ENCODE data around the gene CCDC107.

Gene CCDC107

GRCh38 chr9:35700942-35701341 lies 42.9 kb downstream of the CCDC107 start:
- H2AFZ ChIP-seq (ENCODE audit: low read length): no peak overlapping the region
- no peak overlapping the region for H2BK15ac ChIP-seq (ENCODE audit: low read length)
- no peaks in the 10 kb centered on the region for H3K27me3 ChIP-seq (ENCODE audit: control insufficient read depth in 3 of 3, insufficient read depth in 3 of 3, low read depth in 1 of 3, low read length in 3 of 3)
- no peak overlapping the region for H2BK12ac ChIP-seq (ENCODE audit: low read length)
- no peak overlapping the region for H3K14ac ChIP-seq (ENCODE audit: low read length)
- no peak overlapping the region for H3K18ac ChIP-seq (ENCODE audit: low read length)
- H2BK120ac ChIP-seq (ENCODE audit: low read depth, low read length): no peak overlapping the region
- H3K27ac ChIP-seq (replicated peaks; ENCODE audit: low read length): no peak overlapping the region
- no peak overlapping the region for H2AK5ac ChIP-seq (ENCODE audit: low read depth, low read length)
- no peaks in the 10 kb centered on the region for H3K4me1 ChIP-seq (ENCODE audit: control insufficient read depth in 2 of 2, insufficient read depth in 1 of 2, low read depth in 1 of 2, low read length in 2 of 2)
- H3K9me3 ChIP-seq (replicated peaks in 1 of 2; ENCODE audit: control insufficient read depth in 2 of 2, insufficient read depth in 1 of 2, low read depth in 1 of 2, low read length in 2 of 2): peaks cover 0 to 2% of the 10 kb centered on the region in 2 donors
- no peak for DNase-seq (ENCODE audit: low spot score)
- no peak overlapping the region for H3K4me2 ChIP-seq (ENCODE audit: insufficient read depth, low read length, poor library complexity, severe bottlenecking)
- H3K79me1 ChIP-seq (ENCODE audit: low read depth, low read length): no peaks in the 10 kb centered on the region
- no peak overlapping the region for H2BK5ac ChIP-seq (ENCODE audit: low read length)
- H3K23ac ChIP-seq (ENCODE audit: low read depth, low read length, poor library complexity): no peak overlapping the region
- H3K9ac ChIP-seq (ENCODE audit: low read depth, low read length, poor library complexity): no peak overlapping the region
- peaks cover 78 to 98% of the 10 kb centered on the region in 2 donors for H3K36me3 ChIP-seq (replicated peaks in 1 of 2; ENCODE audit: control insufficient read depth in 2 of 2, insufficient read depth in 2 of 2, low read length in 2 of 2)
- no peak overlapping the region for H4K91ac ChIP-seq (ENCODE audit: low read depth, low read length, poor library complexity)
- no peak overlapping the region for H3K4ac ChIP-seq (ENCODE audit: low read length)
- H3K4me3 ChIP-seq (ENCODE audit: low read length in 2 of 2): no peak overlapping the region
- no peak overlapping the region for H4K8ac ChIP-seq (ENCODE audit: low read depth, low read length)

DNA sequence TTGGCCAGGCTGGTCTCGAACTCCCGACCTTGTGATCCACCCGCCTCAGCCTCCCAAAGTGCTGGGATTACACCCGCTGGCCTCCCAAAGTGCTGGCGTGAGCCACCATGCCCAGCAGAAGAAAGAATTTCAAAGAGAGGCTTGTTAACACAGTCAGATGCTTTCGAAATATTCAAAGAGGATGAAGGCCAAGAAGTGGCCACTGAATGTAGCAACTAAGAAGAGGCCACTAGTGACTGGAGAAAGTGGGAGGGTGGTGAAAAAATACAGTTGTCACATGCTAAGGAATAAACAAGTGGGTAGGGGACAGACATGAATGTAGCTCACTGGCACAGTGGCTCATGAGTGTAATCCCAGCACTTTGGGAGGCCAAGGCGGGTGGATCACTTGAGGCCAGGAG lies 44.6 kb downstream of the CCDC107 start:
- H2BK120ac ChIP-seq (ENCODE audit: low read depth, low read length): no peak overlapping the region
- H3K4ac ChIP-seq (ENCODE audit: low read length): no peak overlapping the region
- peaks cover 0 to 2% of the 10 kb centered on the region in 2 donors for H3K9me3 ChIP-seq (replicated peaks in 1 of 2; ENCODE audit: control insufficient read depth in 2 of 2, insufficient read depth in 1 of 2, low read depth in 1 of 2, low read length in 2 of 2)
- no peaks in the 10 kb centered on the region for H3K79me1 ChIP-seq (ENCODE audit: low read depth, low read length)
- H4K91ac ChIP-seq (ENCODE audit: low read depth, low read length, poor library complexity): no peak overlapping the region
- no peak overlapping the region for H3K27ac ChIP-seq (replicated peaks; ENCODE audit: low read length)
- no peak overlapping the region for H3K23ac ChIP-seq (ENCODE audit: low read depth, low read length, poor library complexity)
- H2AFZ ChIP-seq (ENCODE audit: low read length): no peak overlapping the region
- no peak overlapping the region for H3K4me2 ChIP-seq (ENCODE audit: insufficient read depth, low read length, poor library complexity, severe bottlenecking)
- H2BK5ac ChIP-seq (ENCODE audit: low read length): no peak overlapping the region
- no peak overlapping the region for H2BK15ac ChIP-seq (ENCODE audit: low read length)
- no peak overlapping the region for H3K18ac ChIP-seq (ENCODE audit: low read length)
- H3K27me3 ChIP-seq (ENCODE audit: control insufficient read depth in 3 of 3, insufficient read depth in 3 of 3, low read depth in 1 of 3, low read length in 3 of 3): no peaks in the 10 kb centered on the region
- no peak overlapping the region for H3K4me3 ChIP-seq (ENCODE audit: low read length in 2 of 2)
- no peaks in the 10 kb centered on the region for H3K4me1 ChIP-seq (ENCODE audit: control insufficient read depth in 2 of 2, insufficient read depth in 1 of 2, low read depth in 1 of 2, low read length in 2 of 2)
- H4K8ac ChIP-seq (ENCODE audit: low read depth, low read length): no peak overlapping the region
- peaks cover 88 to 98% of the 10 kb centered on the region in 2 donors for H3K36me3 ChIP-seq (replicated peaks in 1 of 2; ENCODE audit: control insufficient read depth in 2 of 2, insufficient read depth in 2 of 2, low read length in 2 of 2)
- DNase-seq (ENCODE audit: low spot score): no peak
- H3K14ac ChIP-seq (ENCODE audit: low read length): no peak overlapping the region
- H3K9ac ChIP-seq (ENCODE audit: low read depth, low read length, poor library complexity): no peak overlapping the region
- no peak overlapping the region for H2BK12ac ChIP-seq (ENCODE audit: low read length)
- H2AK5ac ChIP-seq (ENCODE audit: low read depth, low read length): no peak overlapping the region
- no CpG with 5 or more reads among the region's 7 CpGs for WGBS, 2 donors (ENCODE audit: extremely low coverage in 2 of 2, insufficient read length in 2 of 2, insufficient replicate concordance in 1 of 2)

GRCh38 chr9:35703906-35704672 lies 46.0 kb downstream of the CCDC107 start:
- H3K9ac ChIP-seq (ENCODE audit: low read depth, low read length, poor library complexity): peak overlapping the region; percentile 3
- H3K18ac ChIP-seq (ENCODE audit: low read length): no peak overlapping the region
- H3K79me1 ChIP-seq (ENCODE audit: low read depth, low read length): no peaks in the 10 kb centered on the region
- H2AFZ ChIP-seq (ENCODE audit: low read length): no peak overlapping the region
- H3K27ac ChIP-seq (replicated peaks; ENCODE audit: low read length): no peak overlapping the region
- H3K36me3 ChIP-seq (replicated peaks in 1 of 2; ENCODE audit: control insufficient read depth in 2 of 2, insufficient read depth in 2 of 2, low read length in 2 of 2): peaks cover 81 to 98% of the 10 kb centered on the region in 2 donors
- H3K9me3 ChIP-seq (replicated peaks in 1 of 2; ENCODE audit: control insufficient read depth in 2 of 2, insufficient read depth in 1 of 2, low read depth in 1 of 2, low read length in 2 of 2): no peaks in the 10 kb centered on the region
- no peak overlapping the region for H3K14ac ChIP-seq (ENCODE audit: low read length)
- no peaks in the 10 kb centered on the region for H3K27me3 ChIP-seq (ENCODE audit: control insufficient read depth in 3 of 3, insufficient read depth in 3 of 3, low read depth in 1 of 3, low read length in 3 of 3)
- H3K4me1 ChIP-seq (ENCODE audit: control insufficient read depth in 2 of 2, insufficient read depth in 1 of 2, low read depth in 1 of 2, low read length in 2 of 2): no peaks in the 10 kb centered on the region
- no peak overlapping the region for H4K91ac ChIP-seq (ENCODE audit: low read depth, low read length, poor library complexity)
- H2BK5ac ChIP-seq (ENCODE audit: low read length): no peak overlapping the region
- H2BK15ac ChIP-seq (ENCODE audit: low read length): no peak overlapping the region
- H3K4ac ChIP-seq (ENCODE audit: low read length): no peak overlapping the region
- DNase-seq (ENCODE audit: low spot score): no peak
- no CpG with 5 or more reads among the region's 26 CpGs for WGBS, 2 donors (ENCODE audit: extremely low coverage in 2 of 2, insufficient read length in 2 of 2, insufficient replicate concordance in 1 of 2)
- H4K8ac ChIP-seq (ENCODE audit: low read depth, low read length): no peak overlapping the region
- no peak overlapping the region for H3K23ac ChIP-seq (ENCODE audit: low read depth, low read length, poor library complexity)
- H3K4me2 ChIP-seq (ENCODE audit: insufficient read depth, low read length, poor library complexity, severe bottlenecking): no peak overlapping the region
- no peak overlapping the region for H2AK5ac ChIP-seq (ENCODE audit: low read depth, low read length)
- no peak overlapping the region for H2BK12ac ChIP-seq (ENCODE audit: low read length)
- peak overlapping the region in 1 of 2 donors; percentile 12 for H3K4me3 ChIP-seq (ENCODE audit: low read length in 2 of 2)
- no peak overlapping the region for H2BK120ac ChIP-seq (ENCODE audit: low read depth, low read length)

GRCh38 chr9:35705372-35705771 lies 47.3 kb downstream of the CCDC107 start:
- no peak overlapping the region for H3K27ac ChIP-seq (replicated peaks; ENCODE audit: low read length)

More at GRCh38 chr9:35705372-35705771, 47.3 kb downstream of the CCDC107 start:
- no peak for DNase-seq (ENCODE audit: low spot score)
- Histone ChIP-seq H3K27me3 (ENCODE audit: control insufficient read depth in 3 of 3, insufficient read depth in 3 of 3, low read depth in 1 of 3, low read length in 3 of 3) (no peaks in the 10 kb centered on the region), H2BK12ac (ENCODE audit: low read length) (no peak overlapping the region), H4K8ac (ENCODE audit: low read depth, low read length) (no peak overlapping the region), H2BK120ac (ENCODE audit: low read depth, low read length) (no peak overlapping the region), H3K4me2 (ENCODE audit: insufficient read depth, low read length, poor library complexity, severe bottlenecking) (no peak overlapping the region), H2BK5ac (ENCODE audit: low read length) (no peak overlapping the region), H2AK5ac (ENCODE audit: low read depth, low read length) (no peak overlapping the region), H3K4me1 (ENCODE audit: control insufficient read depth in 2 of 2, insufficient read depth in 1 of 2, low read depth in 1 of 2, low read length in 2 of 2) (no peaks in the 10 kb centered on the region), H2BK15ac (ENCODE audit: low read length) (no peak overlapping the region), H3K4ac (ENCODE audit: low read length) (no peak overlapping the region), H3K79me1 (ENCODE audit: low read depth, low read length) (no peaks in the 10 kb centered on the region), H4K91ac (ENCODE audit: low read depth, low read length, poor library complexity) (no peak overlapping the region), H3K36me3 (replicated peaks in 1 of 2; ENCODE audit: control insufficient read depth in 2 of 2, insufficient read depth in 2 of 2, low read length in 2 of 2) (peaks cover 72 to 94% of the 10 kb centered on the region in 2 donors), H3K9ac (ENCODE audit: low read depth, low read length, poor library complexity) (no peak overlapping the region), H3K18ac (ENCODE audit: low read length) (no peak overlapping the region), H3K4me3 (ENCODE audit: low read length in 2 of 2) (no peak overlapping the region), H3K14ac (ENCODE audit: low read length) (no peak overlapping the region), H3K9me3 (replicated peaks in 1 of 2; ENCODE audit: control insufficient read depth in 2 of 2, insufficient read depth in 1 of 2, low read depth in 1 of 2, low read length in 2 of 2) (no peaks in the 10 kb centered on the region), H2AFZ (ENCODE audit: low read length) (no peak overlapping the region), H3K23ac (ENCODE audit: low read depth, low read length, poor library complexity) (no peak overlapping the region)
- WGBS, 2 donors (ENCODE audit: extremely low coverage in 2 of 2, insufficient read length in 2 of 2, insufficient replicate concordance in 1 of 2): no CpG with 5 or more reads among the region's 8 CpGs
